GM12872 (cell line): ENCODE measurements around the gene NISCH.

Experiments
- TF ChIP-seq, protein P1 (sequence below): IDR thresholded peaks from 3 replicates; pipeline ENCODE4 v1.5.1; 2011; ENCODE audit warnings: low read depth, mild to moderate bottlenecking, low read length, moderate library complexity; ENCODE audit not compliant: insufficient read depth

The NISCH gene

DNA sequence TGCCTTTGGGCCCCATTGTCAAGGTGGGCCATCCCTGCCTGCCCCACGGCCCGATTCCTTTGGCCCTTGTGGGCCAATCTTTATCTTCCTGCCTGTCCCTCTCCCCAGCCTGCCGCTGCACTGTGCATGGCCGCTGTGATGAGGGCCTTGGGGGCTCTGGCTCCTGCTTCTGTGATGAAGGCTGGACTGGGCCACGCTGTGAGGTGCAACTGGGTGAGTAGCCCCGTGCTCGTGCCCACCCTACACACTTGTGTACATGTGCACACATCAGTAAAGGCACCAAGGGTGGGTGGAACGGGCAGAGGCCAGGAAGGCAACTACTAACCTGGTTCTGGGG lies 66.1 kb downstream of the NISCH start:
- TF ChIP-seq, protein P1, sequence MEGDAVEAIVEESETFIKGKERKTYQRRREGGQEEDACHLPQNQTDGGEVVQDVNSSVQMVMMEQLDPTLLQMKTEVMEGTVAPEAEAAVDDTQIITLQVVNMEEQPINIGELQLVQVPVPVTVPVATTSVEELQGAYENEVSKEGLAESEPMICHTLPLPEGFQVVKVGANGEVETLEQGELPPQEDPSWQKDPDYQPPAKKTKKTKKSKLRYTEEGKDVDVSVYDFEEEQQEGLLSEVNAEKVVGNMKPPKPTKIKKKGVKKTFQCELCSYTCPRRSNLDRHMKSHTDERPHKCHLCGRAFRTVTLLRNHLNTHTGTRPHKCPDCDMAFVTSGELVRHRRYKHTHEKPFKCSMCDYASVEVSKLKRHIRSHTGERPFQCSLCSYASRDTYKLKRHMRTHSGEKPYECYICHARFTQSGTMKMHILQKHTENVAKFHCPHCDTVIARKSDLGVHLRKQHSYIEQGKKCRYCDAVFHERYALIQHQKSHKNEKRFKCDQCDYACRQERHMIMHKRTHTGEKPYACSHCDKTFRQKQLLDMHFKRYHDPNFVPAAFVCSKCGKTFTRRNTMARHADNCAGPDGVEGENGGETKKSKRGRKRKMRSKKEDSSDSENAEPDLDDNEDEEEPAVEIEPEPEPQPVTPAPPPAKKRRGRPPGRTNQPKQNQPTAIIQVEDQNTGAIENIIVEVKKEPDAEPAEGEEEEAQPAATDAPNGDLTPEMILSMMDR = no peak

DNA sequence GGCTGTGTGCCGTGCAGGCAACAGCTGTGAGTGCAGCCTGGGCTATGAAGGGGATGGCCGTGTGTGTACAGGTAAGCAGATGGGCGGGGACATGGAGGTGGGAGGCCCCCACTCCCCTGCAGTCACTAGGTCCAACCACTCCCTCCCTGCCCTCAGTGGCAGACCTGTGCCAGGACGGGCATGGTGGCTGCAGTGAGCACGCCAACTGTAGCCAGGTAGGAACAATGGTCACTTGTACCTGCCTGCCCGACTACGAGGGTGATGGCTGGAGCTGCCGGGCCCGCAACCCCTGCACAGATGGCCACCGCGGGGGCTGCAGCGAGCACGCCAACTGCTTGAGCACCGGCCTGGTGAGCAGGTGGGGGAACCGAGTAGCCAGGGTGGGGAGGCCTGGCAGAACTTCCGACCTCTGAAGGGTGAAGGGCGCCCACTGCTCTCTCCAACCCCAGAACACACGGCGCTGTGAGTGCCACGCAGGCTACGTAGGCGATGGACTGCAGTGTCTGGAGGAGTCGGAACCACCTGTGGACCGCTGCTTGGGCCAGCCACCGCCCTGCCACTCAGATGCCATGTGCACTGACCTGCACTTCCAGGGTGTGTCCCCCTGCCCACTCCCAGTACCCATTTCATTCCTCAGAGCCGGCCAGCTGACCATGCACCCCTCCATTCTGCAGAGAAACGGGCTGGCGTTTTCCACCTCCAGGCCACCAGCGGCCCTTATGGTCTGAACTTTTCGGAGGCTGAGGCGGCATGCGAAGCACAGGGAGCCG lies 66.7 kb downstream of the NISCH start:
- TF ChIP-seq, protein P1 = no peak

DNA sequence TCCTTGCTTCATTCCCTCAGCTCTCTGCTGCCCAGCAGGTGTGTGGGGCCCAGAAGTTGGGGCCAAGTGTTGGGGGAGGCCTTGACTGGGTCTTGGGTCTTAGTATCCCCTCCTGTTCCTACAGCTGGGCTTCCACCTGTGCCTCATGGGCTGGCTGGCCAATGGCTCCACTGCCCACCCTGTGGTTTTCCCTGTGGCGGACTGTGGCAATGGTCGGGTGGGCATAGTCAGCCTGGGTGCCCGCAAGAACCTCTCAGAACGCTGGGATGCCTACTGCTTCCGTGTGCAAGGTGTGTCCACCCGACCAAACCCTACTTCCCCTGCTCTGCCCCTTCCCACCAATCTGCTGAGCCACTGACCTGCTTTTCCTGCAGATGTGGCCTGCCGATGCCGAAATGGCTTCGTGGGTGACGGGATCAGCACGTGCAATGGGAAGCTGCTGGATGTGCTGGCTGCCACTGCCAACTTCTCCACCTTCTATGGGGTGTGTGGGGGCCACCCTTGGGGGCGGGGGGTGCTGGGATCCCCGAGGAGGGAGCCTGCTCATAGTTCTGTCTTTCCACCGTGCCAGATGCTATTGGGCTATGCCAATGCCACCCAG lies 67.3 kb downstream of the NISCH start:
- TF ChIP-seq, protein P1 = no peak

DNA sequence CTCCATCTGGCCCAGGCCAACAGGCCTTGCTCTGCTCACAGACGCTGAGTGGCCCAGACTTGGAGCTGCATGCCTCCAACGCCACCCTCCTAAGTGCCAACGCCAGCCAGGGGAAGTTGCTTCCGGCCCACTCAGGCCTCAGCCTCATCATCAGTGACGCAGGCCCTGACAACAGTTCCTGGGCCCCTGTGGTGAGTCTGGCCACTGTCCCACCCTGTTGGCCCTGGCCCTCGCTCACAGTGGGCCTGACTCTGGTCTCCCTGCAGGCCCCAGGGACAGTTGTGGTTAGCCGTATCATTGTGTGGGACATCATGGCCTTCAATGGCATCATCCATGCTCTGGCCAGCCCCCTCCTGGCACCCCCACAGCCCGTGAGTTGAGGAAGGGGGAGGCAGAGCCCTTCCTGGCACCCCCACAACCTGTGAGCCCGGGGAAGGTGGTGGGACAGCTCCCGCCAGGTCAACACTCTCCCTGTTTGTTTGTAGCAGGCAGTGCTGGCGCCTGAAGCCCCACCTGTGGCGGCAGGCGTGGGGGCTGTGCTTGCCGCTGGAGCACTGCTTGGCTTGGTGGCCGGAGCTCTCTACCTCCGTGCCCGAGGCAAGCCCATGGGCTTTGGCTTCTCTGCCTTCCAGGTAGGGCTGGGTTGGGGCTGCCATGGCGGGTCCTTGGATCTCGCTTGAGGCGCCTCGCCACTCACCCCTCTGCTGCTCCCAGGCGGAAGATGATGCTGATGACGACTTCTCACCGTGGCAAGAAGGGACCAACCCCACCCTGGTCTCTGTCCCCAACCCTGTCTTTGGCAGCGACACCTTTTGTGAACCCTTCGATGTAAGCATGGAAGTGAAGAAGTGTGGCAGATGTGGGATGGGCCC lies 68.2 kb downstream of the NISCH start:
- TF ChIP-seq, protein P1 = no peak

DNA sequence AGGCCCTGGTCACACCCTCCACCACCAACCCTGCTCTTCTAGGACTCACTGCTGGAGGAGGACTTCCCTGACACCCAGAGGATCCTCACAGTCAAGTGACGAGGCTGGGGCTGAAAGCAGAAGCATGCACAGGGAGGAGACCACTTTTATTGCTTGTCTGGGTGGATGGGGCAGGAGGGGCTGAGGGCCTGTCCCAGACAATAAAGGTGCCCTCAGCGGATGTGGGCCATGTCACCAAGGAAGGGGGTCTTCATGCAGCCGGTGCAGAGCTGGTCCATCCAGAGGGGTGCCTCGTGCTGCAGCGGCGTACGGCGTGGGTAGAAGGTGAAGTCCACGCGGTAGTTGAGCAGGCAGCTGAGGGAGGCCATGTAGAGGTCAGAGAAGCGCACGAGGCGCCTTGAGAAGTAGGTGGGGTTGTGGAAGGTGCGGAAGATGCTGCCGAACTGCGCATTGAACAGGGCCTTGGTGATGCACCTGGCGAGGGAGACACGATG lies 68.9 kb downstream of the NISCH start:
- TF ChIP-seq, protein P1 = no peak

DNA sequence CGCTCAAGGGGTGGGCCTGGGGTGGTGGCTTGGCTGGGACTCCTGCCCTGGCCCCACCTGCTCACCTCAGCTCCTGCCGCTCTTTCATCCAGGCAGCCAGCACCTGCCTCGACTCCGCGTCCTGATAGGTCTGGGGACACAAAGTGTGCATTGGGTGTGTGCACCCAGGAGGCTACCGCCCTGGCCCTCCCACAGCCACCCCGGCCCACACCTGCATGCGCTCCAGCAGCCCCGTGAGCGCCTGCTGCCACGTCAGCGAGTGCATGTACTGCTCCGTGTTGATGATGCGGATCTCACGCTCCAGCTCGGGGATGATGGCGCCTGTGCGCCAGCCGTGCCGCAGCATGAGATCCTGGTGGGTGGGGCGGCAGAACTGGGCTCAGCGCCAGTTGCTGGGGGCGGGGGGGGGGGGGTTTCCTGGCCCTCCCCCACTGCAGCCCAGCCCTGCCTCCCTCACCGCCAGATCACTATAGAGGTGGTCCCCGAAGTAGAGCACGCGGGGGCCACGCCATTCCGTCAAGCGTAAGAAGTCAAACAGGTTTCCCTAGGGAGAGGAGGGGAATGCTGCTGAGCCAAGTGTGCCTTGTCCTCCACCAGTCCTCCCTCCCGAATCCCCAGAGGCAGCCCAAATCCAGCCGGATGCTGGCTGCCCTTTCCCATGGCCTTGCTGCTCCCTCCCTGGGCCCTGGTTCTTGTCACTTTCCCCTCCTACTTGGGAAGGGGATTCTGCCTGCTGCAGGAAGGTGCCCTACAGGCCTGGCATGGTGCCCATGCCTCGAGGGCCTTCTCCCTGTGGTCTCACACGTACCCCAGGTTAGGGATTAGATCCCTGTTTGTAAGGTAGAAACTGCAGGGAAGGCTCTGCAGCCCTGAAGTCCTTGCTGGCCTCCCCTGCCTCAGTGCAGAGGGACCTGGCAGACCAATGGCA lies 69.6 kb downstream of the NISCH start:
- TF ChIP-seq, protein P1 = no peak
